ENCODE data around the gene WASHC2C. TPM values are rescaled to one million over a fixed set of nuclear protein-coding genes. Genes with fewer than 3 reads are reported as not detected.
"Not testable (repeated sequence)": the region's sequence is repeated elsewhere in the genome, so short reads cannot be mapped to it uniquely, and the experiment has no call there.

The WASHC2C gene
- total RNA-seq, 4 donors from 2014 or later = 30.3 to 50.4 (median 33.5) TPM

- H3K27ac ChIP-seq, H3K4me3 ChIP-seq, H3K4me1 ChIP-seq, ATAC-seq, H3K9me3 ChIP-seq, H3K27me3 ChIP-seq: not testable (repeated sequence)
- peaks cover 0 to 63% of the 10 kb centered on the region in 2 donors for H3K36me3 ChIP-seq
- WGBS, 2 donors (ENCODE audit: low coverage in 1 of 2) = no CpG with 5 or more reads among the region's 4 CpGs
Measured at GRCh38 chr10:45751141-45751540, 24.1 kb downstream of the WASHC2C start.

DNA sequence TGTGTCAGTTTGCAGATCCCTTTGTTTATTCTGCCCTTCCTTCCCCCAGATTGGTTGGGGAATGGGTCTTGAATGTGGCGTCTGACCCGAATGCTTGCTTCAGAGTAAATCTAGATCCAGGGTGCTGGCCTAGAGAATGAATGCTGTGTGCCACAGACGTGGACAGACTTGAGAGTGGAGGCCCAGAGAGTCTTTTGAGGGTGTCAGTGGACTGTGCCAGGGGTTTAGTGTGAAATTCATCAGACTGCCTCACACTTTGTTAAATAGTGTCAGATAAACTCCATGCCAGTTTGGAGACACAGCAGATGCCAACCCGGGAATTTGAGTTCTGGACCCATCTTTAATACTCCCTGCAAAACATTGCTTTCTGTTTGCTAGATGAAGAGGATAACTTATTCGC, 25.1 kb downstream of the WASHC2C start:
- not testable (repeated sequence) for H3K4me3 ChIP-seq, H3K4me1 ChIP-seq, H3K27me3 ChIP-seq, ATAC-seq, H3K27ac ChIP-seq, H3K9me3 ChIP-seq
- no CpG with 5 or more reads among the region's 5 CpGs for WGBS, 2 donors (ENCODE audit: low coverage in 1 of 2)
- H3K36me3 ChIP-seq = peaks cover 0 to 57% of the 10 kb centered on the region in 2 donors

DNA sequence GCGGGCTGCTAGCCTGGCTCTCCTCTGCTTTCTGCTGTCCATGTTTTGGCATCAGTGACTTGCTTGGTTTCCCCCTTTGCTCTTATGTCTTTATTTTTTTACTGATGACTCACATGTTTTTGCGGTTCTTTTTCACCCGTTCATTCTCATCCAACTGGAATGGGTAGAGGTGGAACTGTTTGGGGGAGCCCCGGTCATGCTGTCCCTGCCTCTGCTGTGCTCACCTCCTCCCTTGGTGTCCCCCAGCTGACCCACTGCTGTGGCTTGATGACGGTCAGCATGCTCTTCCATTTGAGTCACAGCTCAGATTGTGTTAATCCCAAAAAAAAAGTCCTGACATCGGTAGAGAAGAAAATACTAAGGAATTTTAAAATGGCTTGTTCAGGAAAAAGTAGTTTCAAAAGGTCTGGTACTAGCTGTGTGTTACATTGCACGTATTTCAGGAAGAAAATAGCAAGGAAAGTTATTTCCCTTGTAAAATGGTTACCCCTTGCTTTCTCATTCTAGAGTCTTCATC, 27.0 kb downstream of the WASHC2C start:
- H3K4me1 ChIP-seq, H3K9me3 ChIP-seq, ATAC-seq, H3K27ac ChIP-seq, H3K4me3 ChIP-seq, H3K27me3 ChIP-seq: not testable (repeated sequence)
- 100% methylated on average over 1 of the region's 7 CpGs; no CpG with 5 or more reads in 1 of the 2 donors for WGBS, 2 donors (ENCODE audit: low coverage in 1 of 2)
- peaks cover 3 to 65% of the 10 kb centered on the region in 2 donors for H3K36me3 ChIP-seq

GRCh38 chr10:45755083-45755482, 28.0 kb downstream of the WASHC2C start:
- ATAC-seq, H3K27ac ChIP-seq, H3K4me1 ChIP-seq, H3K27me3 ChIP-seq, H3K4me3 ChIP-seq, H3K9me3 ChIP-seq: not testable (repeated sequence)
- 88% methylated on average over 4 of the region's 5 CpGs; no CpG with 5 or more reads in 1 of the 2 donors for WGBS, 2 donors (ENCODE audit: low coverage in 1 of 2)
- peaks cover 3 to 63% of the 10 kb centered on the region in 2 donors for H3K36me3 ChIP-seq

GRCh38 chr10:45756065-45756464, 29.0 kb downstream of the WASHC2C start:
- not testable (repeated sequence) for ATAC-seq, H3K27me3 ChIP-seq, H3K4me3 ChIP-seq, H3K27ac ChIP-seq, H3K9me3 ChIP-seq, H3K4me1 ChIP-seq
- 100% methylated on average over 1 of the region's 3 CpGs; no CpG with 5 or more reads in 1 of the 2 donors for WGBS, 2 donors (ENCODE audit: low coverage in 1 of 2)
- peaks cover 3 to 62% of the 10 kb centered on the region in 2 donors for H3K36me3 ChIP-seq

DNA sequence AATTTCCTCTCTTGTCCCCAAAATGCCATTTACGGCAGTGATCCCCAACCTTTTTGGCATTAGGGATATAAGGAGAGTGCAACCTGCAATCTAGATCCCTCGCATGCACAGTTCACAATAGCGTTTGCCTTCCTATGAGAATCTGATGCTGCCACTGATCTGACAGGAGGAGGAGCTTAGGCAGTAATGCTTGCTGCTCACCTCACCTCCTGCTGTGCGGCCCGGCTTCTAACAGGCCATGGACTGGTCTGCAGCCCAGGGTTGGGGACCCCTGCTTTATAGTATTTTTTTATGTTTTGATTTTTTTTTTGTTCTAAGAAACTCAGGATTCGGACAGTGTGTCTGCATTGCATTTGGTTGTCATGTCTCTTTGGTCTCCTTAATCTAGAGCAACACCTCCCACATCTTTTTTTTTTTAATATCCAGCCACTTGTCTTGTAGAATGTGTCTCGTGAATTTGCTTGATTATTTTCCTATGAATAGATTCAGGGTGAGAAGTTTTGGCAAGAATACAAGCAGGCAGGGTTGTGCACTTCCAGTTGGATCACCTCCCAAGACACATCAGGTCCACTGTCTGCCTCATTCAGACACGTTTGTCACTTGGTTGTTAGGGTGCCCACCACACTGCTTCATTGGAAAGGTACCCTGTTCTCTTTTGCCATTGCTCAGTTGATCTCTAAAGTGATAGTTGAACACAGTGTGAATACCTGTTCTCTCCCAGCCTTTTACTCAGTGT, 30.8 kb downstream of the WASHC2C start:
- not testable (repeated sequence) for H3K4me3 ChIP-seq, ATAC-seq, H3K27ac ChIP-seq, H3K9me3 ChIP-seq, H3K27me3 ChIP-seq, H3K4me1 ChIP-seq
- 77 to 93% methylated on average over 3 to 7 of the region's 8 CpGs for WGBS, 2 donors (ENCODE audit: low coverage in 1 of 2)
- H3K36me3 ChIP-seq = peaks cover 3 to 66% of the 10 kb centered on the region in 2 donors

- 79 to 85% methylated on average over 2 to 4 of the region's 6 CpGs for WGBS, 2 donors (ENCODE audit: low coverage in 1 of 2)
- not testable (repeated sequence) for H3K4me1 ChIP-seq, H3K27me3 ChIP-seq, H3K9me3 ChIP-seq, ATAC-seq, H3K4me3 ChIP-seq, H3K27ac ChIP-seq
- H3K36me3 ChIP-seq = peaks cover 3 to 48% of the 10 kb centered on the region in 2 donors
Measured at GRCh38 chr10:45761622-45762021, 34.6 kb downstream of the WASHC2C start.

GRCh38 chr10:45763037-45763436, 36.0 kb downstream of the WASHC2C start:
- H3K27me3 ChIP-seq, H3K27ac ChIP-seq, H3K4me1 ChIP-seq, H3K9me3 ChIP-seq, H3K4me3 ChIP-seq, ATAC-seq: not testable (repeated sequence)
- peaks cover 0 to 43% of the 10 kb centered on the region in 2 donors for H3K36me3 ChIP-seq
- WGBS, 2 donors (ENCODE audit: low coverage in 1 of 2) = no CpG with 5 or more reads among the region's 3 CpGs

- WGBS, 2 donors (ENCODE audit: low coverage in 1 of 2) = 86 to 100% methylated on average over 2 to 3 of the region's 4 CpGs
- not testable (repeated sequence) for H3K27ac ChIP-seq, ATAC-seq, H3K27me3 ChIP-seq, H3K9me3 ChIP-seq, H3K4me1 ChIP-seq, H3K4me3 ChIP-seq
- H3K36me3 ChIP-seq = peaks cover 0 to 39% of the 10 kb centered on the region in 2 donors
Measured at GRCh38 chr10:45768334-45768733, 41.3 kb downstream of the WASHC2C start.

DNA sequence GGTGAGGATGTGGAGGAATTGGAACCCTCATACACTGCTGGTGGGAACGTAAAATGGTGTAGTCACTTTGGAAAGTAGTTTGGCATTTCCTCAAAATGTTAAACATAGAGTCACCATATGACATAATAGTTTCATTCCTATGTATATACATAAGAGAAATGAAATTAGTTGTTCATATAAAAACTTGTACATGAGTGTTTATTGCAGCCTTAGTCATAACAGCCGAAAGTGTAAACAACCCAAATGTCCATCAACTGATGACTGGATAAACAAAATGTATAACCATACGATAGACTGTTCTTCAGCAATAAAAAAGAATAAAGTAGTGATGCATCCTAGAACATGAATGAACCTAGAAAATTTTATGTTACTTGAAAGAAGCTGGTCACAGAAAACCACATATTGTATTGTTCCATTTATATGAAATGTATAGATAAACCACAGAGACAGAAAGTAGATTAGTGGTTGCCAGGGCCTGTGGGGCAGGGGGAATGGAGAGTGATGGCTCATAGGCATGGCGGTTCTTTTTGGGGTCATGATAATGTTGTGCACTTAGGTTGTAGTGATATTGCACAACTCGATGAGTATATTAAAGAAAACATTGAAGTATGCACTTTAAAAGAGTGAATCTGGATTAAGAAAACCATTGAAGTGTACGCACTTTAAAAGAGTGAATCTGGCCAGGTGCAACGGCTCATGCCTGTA, 44.8 kb downstream of the WASHC2C start:
- WGBS, 2 donors (ENCODE audit: low coverage in 1 of 2) = 91% methylated on average over 2 to 5 of the region's 7 CpGs
- ATAC-seq, H3K4me3 ChIP-seq, H3K9me3 ChIP-seq, H3K27ac ChIP-seq, H3K27me3 ChIP-seq, H3K4me1 ChIP-seq: not testable (repeated sequence)
- H3K36me3 ChIP-seq = peaks cover 0 to 42% of the 10 kb centered on the region in 2 donors

DNA sequence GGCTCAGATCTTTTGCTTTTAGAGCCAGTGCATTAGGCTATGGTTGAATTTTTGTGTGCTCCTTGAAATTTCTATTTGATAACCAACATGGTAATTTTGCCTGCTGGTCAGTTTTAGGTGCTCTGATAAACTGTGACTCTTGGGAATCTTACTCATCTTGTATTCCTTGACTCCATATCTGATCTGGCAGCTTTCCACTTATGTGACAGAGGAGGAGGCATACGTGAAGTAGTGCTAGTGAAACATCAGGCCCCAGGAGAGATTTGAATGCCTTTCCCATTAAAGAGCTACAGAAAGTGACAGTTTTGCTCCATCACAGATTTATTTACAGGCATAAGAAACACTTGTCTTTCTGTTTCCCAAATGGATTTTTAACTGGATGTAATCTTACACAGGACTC, 59.2 kb downstream of the WASHC2C start:
- ATAC-seq, H3K27ac ChIP-seq, H3K4me1 ChIP-seq, H3K27me3 ChIP-seq, H3K9me3 ChIP-seq, H3K4me3 ChIP-seq: not testable (repeated sequence)
- peaks cover 0 to 71% of the 10 kb centered on the region in 2 donors for H3K36me3 ChIP-seq
- 80% methylated on average over 1 of the region's 1 CpG; no CpG with 5 or more reads in 1 of the 2 donors for WGBS, 2 donors (ENCODE audit: low coverage in 1 of 2)

GRCh38 chr10:45787212-45787741, 60.2 kb downstream of the WASHC2C start:
- H3K4me1 ChIP-seq, H3K27ac ChIP-seq, ATAC-seq, H3K4me3 ChIP-seq, H3K27me3 ChIP-seq, H3K9me3 ChIP-seq: not testable (repeated sequence)
- WGBS, 2 donors (ENCODE audit: low coverage in 1 of 2) = no CpG with 5 or more reads among the region's 5 CpGs
- H3K36me3 ChIP-seq = peaks cover 0 to 79% of the 10 kb centered on the region in 2 donors

- 92 to 100% methylated on average over 1 to 7 of the region's 8 CpGs for WGBS, 2 donors (ENCODE audit: low coverage in 1 of 2)
- H3K4me1 ChIP-seq, H3K4me3 ChIP-seq, H3K27me3 ChIP-seq, H3K9me3 ChIP-seq, ATAC-seq, H3K27ac ChIP-seq: not testable (repeated sequence)
- peaks cover 0 to 85% of the 10 kb centered on the region in 2 donors for H3K36me3 ChIP-seq
Measured at GRCh38 chr10:45789991-45790390, 62.9 kb downstream of the WASHC2C start.

All from gastroesophageal sphincter (tissue), 4 donors.